CMK (cell line): ENCODE data around the gene TTC29.
"Not testable (repeated sequence)": the region's sequence is repeated elsewhere in the genome, so short reads cannot be mapped to it uniquely, and the experiment has no call there.

Experiments
- DNase-seq: peaks from one replicate; pipeline ENCODE4 v3.0.0-alpha.2; 2010; ENCODE audit warnings: low read depth

TTC29 gene

DNA sequence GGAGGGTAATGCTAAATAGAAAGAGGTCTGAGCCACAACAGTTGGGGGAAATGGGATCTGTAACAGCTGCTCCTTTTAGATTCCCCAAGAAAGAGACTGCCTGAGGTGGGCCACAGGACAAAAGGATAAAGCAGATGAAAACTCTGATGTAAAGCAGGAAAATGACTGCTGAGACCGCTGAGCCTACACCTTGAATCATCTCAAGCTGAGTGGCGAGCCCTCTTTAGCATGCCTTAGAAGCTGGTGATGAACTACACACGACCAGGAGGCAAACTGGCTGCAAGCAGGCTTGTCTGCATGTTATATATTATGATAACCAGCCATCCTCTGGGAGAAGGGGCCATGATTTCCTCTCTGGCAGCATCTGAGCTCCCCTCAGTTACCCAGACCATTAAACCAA is 88.4 kb downstream of the TTC29 start:
- no peak for DNase-seq

- DNase-seq, result no peak
Observed at GRCh38 chr4:146855761-146856160, 89.9 kb downstream of the TTC29 start.

DNA sequence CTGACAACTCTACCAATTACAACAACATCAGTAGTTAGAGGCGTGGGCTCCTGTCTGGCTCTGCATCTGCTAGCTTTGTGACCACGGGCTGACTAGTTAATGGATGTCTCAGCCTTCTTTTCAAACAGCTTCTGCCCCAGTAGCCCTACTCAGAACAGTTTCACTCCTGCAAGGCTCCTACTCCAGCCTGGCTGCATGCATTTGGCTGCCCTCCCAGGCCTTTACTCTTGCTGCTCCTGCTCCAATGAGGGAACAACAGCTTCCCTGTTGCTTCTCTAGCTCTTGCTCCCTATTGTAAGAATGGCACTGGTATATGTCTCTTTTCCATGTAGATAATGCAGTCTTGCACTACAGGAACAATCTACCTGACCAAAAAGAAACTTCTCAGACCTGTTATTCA is 93.3 kb downstream of the TTC29 start:
- DNase-seq, result no peak

GRCh38 chr4:146847345-146847744 is 98.3 kb downstream of the TTC29 start:
- DNase-seq, result no peak

DNA sequence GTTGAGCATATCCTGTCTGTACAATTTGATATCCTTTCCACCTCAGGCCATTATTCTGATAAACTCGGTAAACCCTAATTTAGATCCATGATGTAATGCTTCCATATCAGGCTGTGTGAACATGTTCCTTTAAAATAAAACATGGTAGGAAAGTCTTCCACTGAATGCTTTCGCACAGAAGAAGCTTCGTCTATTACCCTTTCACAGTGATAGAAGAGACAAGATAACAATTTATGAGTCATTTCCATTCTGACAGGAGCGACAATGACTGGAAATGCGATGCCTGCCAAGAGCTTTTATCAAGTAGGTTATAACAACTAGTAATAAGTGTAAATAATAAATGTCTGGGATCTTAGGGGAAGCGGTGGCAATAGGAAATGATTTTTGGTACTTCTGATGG is 98.8 kb downstream of the TTC29 start:
- DNase-seq, result no peak

DNA sequence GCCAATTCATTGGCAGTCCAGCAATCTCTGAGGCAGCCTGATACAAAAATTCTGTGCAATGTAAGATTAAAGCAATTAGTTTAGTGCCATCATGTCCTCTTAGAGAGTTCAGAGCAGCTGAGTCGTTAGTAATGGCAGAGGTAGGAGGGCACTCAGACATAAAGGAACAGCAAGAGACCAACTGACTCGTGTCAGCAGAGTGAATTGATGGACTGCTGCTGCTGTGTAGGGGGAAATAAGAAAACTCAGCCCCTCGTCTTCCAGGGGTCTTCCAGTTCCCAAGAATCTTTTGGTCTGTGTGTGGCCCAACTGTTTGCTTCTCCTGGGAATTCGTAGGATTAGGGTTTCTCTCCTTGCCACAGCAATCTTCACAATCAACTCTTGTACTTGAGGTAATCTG is 100.9 kb downstream of the TTC29 start:
- DNase-seq, result no peak

DNA sequence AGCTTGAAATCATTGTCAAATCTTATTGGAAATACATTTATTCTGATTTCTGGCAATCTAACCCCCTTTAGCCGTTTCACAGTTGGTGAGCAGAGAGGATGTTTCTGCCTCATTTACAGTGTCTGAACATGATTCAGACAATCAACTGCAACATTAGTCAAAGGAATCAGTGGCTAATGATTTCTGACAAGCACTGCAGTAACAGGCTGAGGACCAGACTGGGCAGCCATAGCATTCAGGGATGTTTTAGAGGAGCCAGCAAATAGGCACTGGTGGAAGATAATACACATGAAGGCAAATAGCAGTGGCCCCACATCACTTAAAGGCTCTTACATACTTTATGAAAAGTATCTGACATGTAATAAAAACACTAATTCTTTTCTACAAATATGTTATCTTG is 102.8 kb downstream of the TTC29 start:
- DNase-seq, result no peak

GRCh38 chr4:146840731-146841130 is 104.9 kb downstream of the TTC29 start:
- DNase-seq, result no peak

DNA sequence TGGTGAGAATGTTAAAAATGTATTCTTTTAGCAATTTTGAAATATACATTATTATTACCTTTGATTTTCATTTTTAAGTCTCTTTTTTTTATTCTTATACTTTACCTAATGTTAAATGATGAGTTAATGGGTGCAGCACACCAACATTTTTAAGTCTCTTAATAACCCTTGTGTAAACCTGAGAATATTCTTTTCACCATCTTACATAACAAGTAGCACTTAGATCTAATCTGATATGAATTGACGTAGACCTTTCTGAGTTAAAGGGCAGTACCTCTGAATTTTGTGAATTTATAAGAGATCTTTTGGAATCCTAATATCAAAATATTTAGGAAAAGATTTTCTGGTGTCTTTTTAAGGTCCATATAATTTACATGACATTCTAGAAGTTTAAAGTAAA is 110.6 kb downstream of the TTC29 start:
- DNase-seq, result no peak

- DNase-seq, result no peak
Observed at GRCh38 chr4:146834263-146835034, 111.2 kb downstream of the TTC29 start.

- no peak for DNase-seq
Observed at GRCh38 chr4:146833530-146833929, 112.1 kb downstream of the TTC29 start.

DNA sequence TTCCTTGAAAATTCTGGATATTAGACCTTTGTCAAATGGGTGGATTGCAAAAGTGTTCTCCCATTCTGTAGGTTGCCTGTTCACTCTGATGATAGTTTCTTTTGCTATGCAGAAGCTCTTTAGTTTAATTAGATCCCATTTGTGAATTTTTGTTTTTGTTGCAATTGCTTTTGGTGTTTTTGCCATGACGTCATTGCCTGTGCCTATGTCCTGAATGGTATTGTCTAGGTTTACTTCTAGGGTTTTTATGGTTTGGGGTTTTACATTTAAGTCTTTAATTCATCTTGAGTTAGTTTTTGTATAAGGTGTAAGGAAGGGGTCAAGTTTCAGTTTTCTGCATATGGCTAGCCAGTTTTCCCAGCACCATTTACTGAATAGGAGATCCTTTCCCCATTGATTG is 122.7 kb downstream of the TTC29 start:
- DNase-seq, result not testable (repeated sequence)

DNA sequence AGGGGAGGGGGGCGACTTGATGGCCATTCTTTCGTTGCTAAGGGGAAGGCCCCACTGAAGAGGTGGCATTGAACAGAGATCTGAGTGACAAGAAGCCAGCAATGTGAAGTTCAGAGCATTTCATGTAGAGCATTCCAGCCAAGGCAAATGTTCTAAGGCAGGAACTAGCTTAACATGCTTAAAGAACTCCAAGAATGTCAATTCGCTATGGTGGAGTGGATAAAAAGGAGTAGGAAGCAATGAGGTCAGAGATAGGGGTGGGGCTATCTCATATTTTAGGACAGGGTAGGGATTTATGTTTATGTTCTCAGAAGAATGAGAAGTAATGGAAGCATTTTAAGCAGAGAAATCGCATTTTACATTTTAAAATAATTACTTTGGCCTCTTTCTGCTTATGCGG is 130.9 kb downstream of the TTC29 start:
- no peak for DNase-seq

GRCh38 chr4:146795711-146796110 is 150.0 kb downstream of the TTC29 start:
- no peak for DNase-seq

DNA sequence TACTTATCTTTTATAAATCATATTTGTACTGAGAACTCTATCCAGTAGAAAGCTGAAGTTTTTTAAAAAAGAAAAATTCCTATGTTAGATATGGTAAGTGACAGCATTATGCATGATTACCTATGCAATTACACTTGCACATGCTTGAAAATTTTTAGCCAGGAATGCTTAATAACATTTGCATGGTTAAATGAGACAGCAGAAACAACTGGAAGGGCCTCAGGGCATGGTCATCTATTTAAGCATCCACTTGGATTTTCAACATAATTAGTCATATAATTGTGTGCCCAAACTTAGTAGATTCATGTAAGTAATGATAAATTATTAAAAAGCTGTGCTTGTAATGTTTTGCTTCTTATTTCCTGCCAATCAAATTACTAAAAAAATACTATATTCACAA is 151.9 kb downstream of the TTC29 start:
- DNase-seq, result no peak

- DNase-seq, result no peak
Observed at GRCh38 chr4:146791439-146791838, 154.2 kb downstream of the TTC29 start.

DNA sequence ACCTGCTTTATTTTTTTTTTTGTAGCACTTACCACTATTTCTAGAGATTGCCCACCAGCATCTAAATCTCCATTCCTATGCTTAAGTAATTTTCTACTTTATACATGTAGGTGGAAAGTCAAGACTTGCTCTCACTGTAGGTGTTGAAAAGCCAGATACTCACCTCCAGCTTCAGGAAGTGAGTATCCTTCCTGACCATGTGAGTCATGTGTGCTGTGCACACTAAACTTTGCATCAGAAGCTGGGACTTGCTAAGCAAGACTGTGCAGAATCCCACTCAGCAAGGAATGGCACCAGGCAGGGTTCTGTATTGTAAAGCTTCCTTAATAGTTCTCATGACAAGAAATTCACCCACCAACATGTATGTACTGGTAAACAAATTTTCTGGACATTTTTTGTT is 155.1 kb downstream of the TTC29 start:
- no peak for DNase-seq

DNA sequence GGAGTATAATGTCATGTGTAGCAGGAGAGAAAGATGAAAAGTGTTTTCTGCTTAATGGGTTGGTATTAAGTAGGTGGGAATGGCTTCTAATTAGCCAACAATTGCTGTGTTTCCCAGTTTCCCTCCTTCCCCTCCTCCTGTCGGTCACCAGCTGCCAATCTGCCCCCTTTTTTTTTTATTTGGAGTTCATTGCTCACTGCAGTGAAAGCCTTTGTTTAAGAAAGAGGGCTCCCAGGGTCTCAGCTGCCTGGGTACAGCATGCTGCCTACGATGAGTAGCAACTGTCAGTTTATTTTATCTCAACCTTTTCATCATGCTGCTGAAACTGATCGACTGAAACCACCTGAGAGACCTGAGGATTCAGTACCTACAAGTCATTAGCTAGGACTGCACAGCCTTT is 157.9 kb downstream of the TTC29 start:
- DNase-seq, result no peak

DNA sequence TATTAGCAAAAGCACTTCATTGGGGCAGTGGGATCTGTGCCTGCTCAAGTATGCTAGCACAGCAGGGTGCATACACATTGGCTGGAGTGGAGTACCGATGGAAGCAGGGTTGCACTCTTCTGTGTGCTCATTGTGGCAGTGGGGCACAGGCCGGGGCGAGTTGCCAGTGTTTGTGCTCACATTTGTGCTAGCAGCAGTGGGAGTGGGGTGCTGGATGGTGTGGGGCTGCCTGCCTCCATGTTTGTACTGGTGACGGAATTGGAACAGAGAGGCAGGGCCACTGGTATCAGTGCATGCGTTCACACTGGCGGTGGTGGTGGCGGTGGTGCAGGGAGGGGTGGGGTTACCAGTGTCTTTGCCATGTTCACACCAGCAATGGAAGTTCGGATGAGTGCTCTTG is 169.0 kb downstream of the TTC29 start:
- DNase-seq, result no peak

DNA sequence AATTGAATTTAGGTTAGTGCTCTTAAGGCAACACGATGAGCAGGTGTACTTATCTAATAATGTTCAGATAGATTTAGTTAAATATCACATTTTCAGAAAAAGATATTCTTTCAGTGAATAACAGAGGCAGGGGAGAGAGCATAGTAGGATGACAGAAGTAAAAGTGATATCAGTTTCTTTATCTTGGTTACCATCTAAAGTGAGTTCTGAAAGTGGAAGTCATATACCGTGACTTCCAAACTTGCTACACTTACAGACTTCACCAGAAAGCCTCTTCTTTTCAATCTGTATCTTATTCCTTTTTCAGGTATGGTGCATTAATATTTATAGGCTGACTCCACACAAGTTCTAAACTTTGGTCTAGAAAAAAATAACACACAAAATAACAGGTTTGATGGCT is 182.1 kb downstream of the TTC29 start:
- DNase-seq, result no peak

DNA sequence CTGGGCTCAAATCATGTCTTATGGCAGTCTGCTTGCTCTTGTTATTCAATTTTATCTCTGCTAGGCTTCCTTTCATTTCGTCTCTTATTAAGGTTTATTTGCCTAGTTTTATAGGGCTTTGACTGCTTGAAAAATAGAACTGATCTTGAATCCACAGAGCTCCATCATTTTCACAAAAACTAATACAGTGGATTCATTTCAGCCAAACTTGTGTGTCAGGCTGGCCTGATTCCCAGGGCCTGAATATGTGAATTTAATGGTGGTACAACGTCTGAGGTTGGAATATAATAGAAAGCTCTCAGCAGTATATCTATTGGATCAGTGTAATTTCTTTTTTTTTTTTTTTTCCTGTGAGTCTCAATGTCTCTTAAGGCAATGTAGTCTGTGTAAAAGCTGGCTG is 183.6 kb downstream of the TTC29 start:
- no peak for DNase-seq

DNA sequence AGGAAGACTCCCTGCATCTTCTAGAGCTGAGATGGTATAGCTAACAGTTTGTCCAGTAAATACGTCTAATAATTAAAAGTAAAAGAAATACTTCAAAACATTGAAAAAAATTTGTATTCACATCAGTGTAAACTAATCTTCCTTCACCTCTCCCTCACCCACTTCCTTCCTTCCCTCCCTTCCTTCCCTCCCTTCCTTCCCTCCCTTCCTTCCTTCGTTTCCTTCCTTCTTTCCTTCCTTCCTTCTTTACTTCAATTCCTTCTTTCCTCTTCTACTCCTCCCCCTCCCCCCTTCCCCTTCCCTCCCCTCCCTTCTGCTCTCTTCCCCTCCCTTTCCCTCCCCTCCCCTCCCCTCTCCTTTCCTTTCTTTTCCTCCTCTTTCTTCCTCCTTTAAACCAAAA is 203.2 kb downstream of the TTC29 start:
- no peak for DNase-seq

- no peak for DNase-seq
Observed at GRCh38 chr4:146739182-146739581, 206.5 kb downstream of the TTC29 start.

GRCh38 chr4:146723519-146723918 is 222.1 kb downstream of the TTC29 start:
- not testable (repeated sequence) for DNase-seq

DNA sequence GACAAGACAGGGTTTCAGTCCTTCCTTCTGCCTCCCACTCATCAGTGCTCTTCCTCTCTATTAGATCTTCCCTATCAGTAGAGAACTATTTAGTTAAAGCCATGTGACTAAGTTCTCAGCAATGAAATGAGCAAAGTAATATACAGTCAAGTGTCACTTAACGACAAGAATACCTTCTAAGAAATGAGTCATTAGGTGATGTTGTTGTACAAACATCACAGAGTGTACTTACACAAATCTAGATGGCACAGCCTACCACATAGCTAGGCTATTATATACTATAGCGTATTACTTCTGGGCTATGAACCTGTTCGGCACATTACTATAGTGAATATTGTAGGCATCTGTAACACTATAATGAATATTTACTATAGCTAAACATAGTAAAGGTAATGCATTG is 235.7 kb downstream of the TTC29 start:
- DNase-seq, result no peak
